ENCODE measurements around the gene PTGS1.
A peak's percentile ranks its signal among the peaks of the same experiment; 100 is the strongest.

Gene PTGS1

GRCh38 chr9:122378236-122378635 is 7.4 kb downstream of the PTGS1 start:
- ATAC-seq, result no peak
- peaks cover 39% of the 10 kb centered on the region for H3K36me3 Mint-ChIP-seq
- peaks cover 2% of the 10 kb centered on the region for H3K9me3 Mint-ChIP-seq
- peaks cover 29% of the 10 kb centered on the region for H3K4me1 Mint-ChIP-seq
- H3K27me3 Mint-ChIP-seq, result no peaks in the 10 kb centered on the region
- no peak overlapping the region for H3K27ac Mint-ChIP-seq
- H3K4me3 Mint-ChIP-seq, result no peak overlapping the region

- Mint-ChIP-seq H3K36me3 (peaks cover 41% of the 10 kb centered on the region), H3K9me3 (peaks cover 2% of the 10 kb centered on the region), H3K27ac (no peak overlapping the region), H3K4me1 (peaks cover 29% of the 10 kb centered on the region), H3K4me3 (no peak overlapping the region), H3K27me3 (no peaks in the 10 kb centered on the region)
- no peak for ATAC-seq
Observed at GRCh38 chr9:122379340-122379739, 8.5 kb downstream of the PTGS1 start.

GRCh38 chr9:122380293-122380692 is 9.5 kb downstream of the PTGS1 start:
- Mint-ChIP-seq H3K27ac (no peak overlapping the region), H3K27me3 (no peaks in the 10 kb centered on the region), H3K4me3 (no peak overlapping the region), H3K9me3 (peaks cover 2% of the 10 kb centered on the region), H3K36me3 (peaks cover 41% of the 10 kb centered on the region), H3K4me1 (peaks cover 26% of the 10 kb centered on the region)
- ATAC-seq, result no peak

GRCh38 chr9:122381206-122381950 is 10.6 kb downstream of the PTGS1 start:
- Mint-ChIP-seq H3K4me3 (no peak overlapping the region), H3K27me3 (no peaks in the 10 kb centered on the region), H3K4me1 (peaks cover 23% of the 10 kb centered on the region), H3K9me3 (peaks cover 2% of the 10 kb centered on the region), H3K27ac (no peak overlapping the region), H3K36me3 (peaks cover 52% of the 10 kb centered on the region)
- no peak for ATAC-seq

- no peak overlapping the region for H3K27ac Mint-ChIP-seq
- no peak overlapping the region for H3K4me3 Mint-ChIP-seq
- H3K27me3 Mint-ChIP-seq, result no peaks in the 10 kb centered on the region
- no peak for ATAC-seq
- peaks cover 54% of the 10 kb centered on the region for H3K36me3 Mint-ChIP-seq
- peaks cover 9% of the 10 kb centered on the region for H3K4me1 Mint-ChIP-seq
- peaks cover 2% of the 10 kb centered on the region for H3K9me3 Mint-ChIP-seq
Observed at GRCh38 chr9:122382901-122383850, 12.4 kb downstream of the PTGS1 start.

GRCh38 chr9:122383992-122384461 is 13.2 kb downstream of the PTGS1 start:
- peaks cover 13% of the 10 kb centered on the region for H3K4me1 Mint-ChIP-seq
- H3K27me3 Mint-ChIP-seq, result no peaks in the 10 kb centered on the region
- no peak for ATAC-seq
- peaks cover 46% of the 10 kb centered on the region for H3K36me3 Mint-ChIP-seq
- H3K4me3 Mint-ChIP-seq, result no peak overlapping the region
- H3K27ac Mint-ChIP-seq, result no peak overlapping the region
- no peaks in the 10 kb centered on the region for H3K9me3 Mint-ChIP-seq

GRCh38 chr9:122386311-122386872 is 15.6 kb downstream of the PTGS1 start:
- Mint-ChIP-seq H3K4me1 (peaks cover 33% of the 10 kb centered on the region), H3K36me3 (peaks cover 33% of the 10 kb centered on the region), H3K9me3 (no peaks in the 10 kb centered on the region), H3K27me3 (no peaks in the 10 kb centered on the region), H3K4me3 (no peak overlapping the region), H3K27ac (peak overlapping the region; percentile 7)
- no peak for ATAC-seq

GRCh38 chr9:122387536-122387935 is 16.7 kb downstream of the PTGS1 start:
- no peak overlapping the region for H3K4me3 Mint-ChIP-seq
- peaks cover 33% of the 10 kb centered on the region for H3K4me1 Mint-ChIP-seq
- H3K36me3 Mint-ChIP-seq, result peaks cover 26% of the 10 kb centered on the region
- H3K27ac Mint-ChIP-seq, result no peak overlapping the region
- no peaks in the 10 kb centered on the region for H3K27me3 Mint-ChIP-seq
- H3K9me3 Mint-ChIP-seq, result no peaks in the 10 kb centered on the region
- no peak for ATAC-seq

- Mint-ChIP-seq H3K36me3 (peaks cover 17% of the 10 kb centered on the region), H3K9me3 (no peaks in the 10 kb centered on the region), H3K4me1 (peaks cover 33% of the 10 kb centered on the region), H3K4me3 (no peak overlapping the region), H3K27me3 (no peaks in the 10 kb centered on the region), H3K27ac (peak overlapping the region; percentile 92)
- ATAC-seq, result no peak
Observed at GRCh38 chr9:122389195-122389594, 18.4 kb downstream of the PTGS1 start.

GRCh38 chr9:122389799-122390481 is 19.1 kb downstream of the PTGS1 start:
- no peaks in the 10 kb centered on the region for H3K27me3 Mint-ChIP-seq

GRCh38 chr9:122392284-122392683 is 21.5 kb downstream of the PTGS1 start:
- peak overlapping the region; percentile 5 for H3K27ac Mint-ChIP-seq
- H3K4me3 Mint-ChIP-seq, result no peak overlapping the region
- no peaks in the 10 kb centered on the region for H3K9me3 Mint-ChIP-seq
- no peaks in the 10 kb centered on the region for H3K27me3 Mint-ChIP-seq
- no peak for ATAC-seq
- peaks cover 25% of the 10 kb centered on the region for H3K4me1 Mint-ChIP-seq
- no peaks in the 10 kb centered on the region for H3K36me3 Mint-ChIP-seq

More at GRCh38 chr9:122389799-122390481, 19.1 kb downstream of the PTGS1 start:
- Mint-ChIP-seq H3K4me1 (peaks cover 33% of the 10 kb centered on the region), H3K36me3 (peaks cover 17% of the 10 kb centered on the region), H3K4me3 (peak overlapping the region; percentile 59), H3K27ac (peak overlapping the region; percentile 92), H3K9me3 (no peaks in the 10 kb centered on the region)
- ATAC-seq, result peak; percentile 98

- ATAC-seq, result no peak
- no peaks in the 10 kb centered on the region for H3K36me3 Mint-ChIP-seq
- H3K9me3 Mint-ChIP-seq, result no peaks in the 10 kb centered on the region
- no peak overlapping the region for H3K4me3 Mint-ChIP-seq
- no peaks in the 10 kb centered on the region for H3K27me3 Mint-ChIP-seq
- no peak overlapping the region for H3K27ac Mint-ChIP-seq
- H3K4me1 Mint-ChIP-seq, result peaks cover 25% of the 10 kb centered on the region
Observed at GRCh38 chr9:122392714-122393113, 21.9 kb downstream of the PTGS1 start.

- H3K9me3 Mint-ChIP-seq, result no peaks in the 10 kb centered on the region
- ATAC-seq, result no peak
- H3K27me3 Mint-ChIP-seq, result no peaks in the 10 kb centered on the region
- H3K27ac Mint-ChIP-seq, result peak overlapping the region; percentile 34
- no peak overlapping the region for H3K4me3 Mint-ChIP-seq
- H3K36me3 Mint-ChIP-seq, result no peaks in the 10 kb centered on the region
- peaks cover 25% of the 10 kb centered on the region for H3K4me1 Mint-ChIP-seq
Observed at GRCh38 chr9:122393284-122393983, 22.6 kb downstream of the PTGS1 start.
